ENCODE data around the gene PLAC1. TPM values are rescaled to one million over a fixed set of nuclear protein-coding genes. Genes with fewer than 3 reads are reported as not detected.

PLAC1 gene
- total and polyA plus RNA-seq, 2 of the 13 experiments (the other 11 are each of a cell fraction or from before 2014, with no cell fraction given), result 0.40 to 2.7 TPM

DNA sequence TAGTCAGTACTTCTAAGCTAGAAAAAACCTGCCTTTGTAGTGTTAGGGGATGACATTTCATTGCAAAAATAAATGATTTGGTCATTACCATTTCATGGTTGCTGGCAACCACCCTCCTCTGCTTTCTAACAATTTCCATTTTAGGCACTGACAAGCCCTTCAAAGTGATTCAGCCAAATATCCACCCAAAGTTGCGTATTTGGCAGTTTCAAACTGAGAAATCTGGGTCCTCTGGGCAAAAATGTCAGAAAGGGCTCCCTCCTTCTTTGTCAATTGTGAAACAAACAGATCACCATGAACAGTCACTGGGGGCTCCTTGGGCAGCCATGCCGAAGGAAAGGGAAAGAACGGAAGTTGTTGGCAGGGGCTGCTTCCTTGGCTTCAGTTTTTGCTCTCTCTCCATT is 33.0 kb downstream of the PLAC1 start:
- H3K9me3 ChIP-seq (ENCODE audit: low read length), result no peaks in the 10 kb centered on the region
- POLR2A ChIA-PET, result no interaction called here
- H3K4me2 ChIP-seq (ENCODE audit: low read depth, low read length), result no peak overlapping the region
- FAIRE-seq (no peak), ATAC-seq (no peak), DNase-seq (ENCODE audit: low spot score) (no peak)
- H3K27ac ChIP-seq (ENCODE audit: extremely low read length, insufficient read depth, low read length), result no peak overlapping the region
- H3K9ac ChIP-seq (ENCODE audit: insufficient read depth, low read depth, low read length), result no peak overlapping the region
- H3K36me3 ChIP-seq (replicated peaks in 1 of 2; ENCODE audit: control insufficient read depth in 1 of 2, insufficient read depth in 2 of 2, low read length in 2 of 2), result no peaks in the 10 kb centered on the region
- no peaks in the 10 kb centered on the region for H3K27me3 ChIP-seq (ENCODE audit: control insufficient read depth in 1 of 2, insufficient read depth in 2 of 2, low read length in 2 of 2)
- no peak overlapping the region for H2AFZ ChIP-seq (ENCODE audit: low read length)
- CTCF ChIA-PET (ENCODE audit: low intra/inter-chr PET ratio, low total read pairs), result no interaction called here
- in situ Hi-C loops (cut with HindIII; ENCODE audit: extremely low pct_ligation_motif_present, low pct_unique_long_range_greater_than_20kb) (no loop called here), intact Hi-C loops (cut with micrococcal nuclease; ENCODE audit: unreplicated experiment) (no loop called here)
- H3K79me2 ChIP-seq (ENCODE audit: insufficient read depth, low read length), result no peaks in the 10 kb centered on the region
- 74% methylated on average over 3 of the region's 3 CpGs for WGBS (ENCODE audit: low lambda C conversion rate)
- BruUV-seq (replicated peaks), result no TSS peak
- no peaks in the 10 kb centered on the region for H4K20me1 ChIP-seq (ENCODE audit: insufficient read depth, low read length)
- H3K4me3 ChIP-seq (replicated peaks in 1 of 3; ENCODE audit: insufficient read depth in 1 of 3, low read depth in 2 of 3, low read length in 3 of 3), result no peak overlapping the region
- H3K4me1 ChIP-seq (ENCODE audit: insufficient read depth, low read length), result no peaks in the 10 kb centered on the region
- TF ChIP-seq ZKSCAN8 (CRISPR knock-in tag; IDR thresholded peaks at IDR 0.05; ENCODE audit: borderline replicate concordance) (no peak), ZNF138 (CRISPR knock-in tag; IDR thresholded peaks at IDR 0.05; ENCODE audit: low read depth) (no peak), ZNF577 (CRISPR knock-in tag; IDR thresholded peaks at IDR 0.05; ENCODE audit: borderline replicate concordance, low read depth) (no peak), ZBED4 (CRISPR knock-in tag; IDR thresholded peaks at IDR 0.05; ENCODE audit: borderline replicate concordance) (no peak), FOXP4 (CRISPR knock-in tag; IDR thresholded peaks at IDR 0.05) (no peak), NFIB (CRISPR knock-in tag; IDR thresholded peaks at IDR 0.05; ENCODE audit: borderline replicate concordance) (no peak), ZNF782 (CRISPR knock-in tag; IDR thresholded peaks at IDR 0.05; ENCODE audit: borderline replicate concordance) (no peak)
- TF ChIP-seq, protein P1, sequence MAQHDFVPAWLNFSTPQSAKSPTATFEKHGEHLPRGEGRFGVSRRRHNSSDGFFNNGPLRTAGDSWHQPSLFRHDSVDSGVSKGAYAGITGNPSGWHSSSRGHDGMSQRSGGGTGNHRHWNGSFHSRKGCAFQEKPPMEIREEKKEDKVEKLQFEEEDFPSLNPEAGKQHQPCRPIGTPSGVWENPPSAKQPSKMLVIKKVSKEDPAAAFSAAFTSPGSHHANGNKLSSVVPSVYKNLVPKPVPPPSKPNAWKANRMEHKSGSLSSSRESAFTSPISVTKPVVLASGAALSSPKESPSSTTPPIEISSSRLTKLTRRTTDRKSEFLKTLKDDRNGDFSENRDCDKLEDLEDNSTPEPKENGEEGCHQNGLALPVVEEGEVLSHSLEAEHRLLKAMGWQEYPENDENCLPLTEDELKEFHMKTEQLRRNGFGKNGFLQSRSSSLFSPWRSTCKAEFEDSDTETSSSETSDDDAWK (CRISPR knock-in tag; IDR thresholded peaks at IDR 0.05), result no peak
- TF ChIP-seq, protein P2, sequence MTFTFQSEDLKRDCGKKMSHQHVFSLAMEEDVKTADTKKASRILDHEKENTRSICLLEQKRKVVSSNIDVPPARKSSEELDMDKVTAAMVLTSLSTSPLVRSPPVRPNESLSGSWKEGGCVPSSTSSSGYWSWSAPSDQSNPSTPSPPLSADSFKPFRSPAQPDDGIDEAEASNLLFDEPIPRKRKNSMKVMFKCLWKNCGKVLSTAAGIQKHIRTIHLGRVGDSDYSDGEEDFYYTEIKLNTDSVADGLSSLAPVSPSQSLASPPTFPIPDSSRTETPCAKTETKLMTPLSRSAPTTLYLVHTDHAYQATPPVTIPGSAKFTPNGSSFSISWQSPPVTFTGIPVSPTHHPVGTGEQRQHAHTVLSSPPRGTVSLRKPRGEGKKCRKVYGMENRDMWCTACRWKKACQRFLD (CRISPR knock-in tag; IDR thresholded peaks at IDR 0.05; ENCODE audit: borderline replicate concordance), result no peak
- TF ChIP-seq, protein P3, sequence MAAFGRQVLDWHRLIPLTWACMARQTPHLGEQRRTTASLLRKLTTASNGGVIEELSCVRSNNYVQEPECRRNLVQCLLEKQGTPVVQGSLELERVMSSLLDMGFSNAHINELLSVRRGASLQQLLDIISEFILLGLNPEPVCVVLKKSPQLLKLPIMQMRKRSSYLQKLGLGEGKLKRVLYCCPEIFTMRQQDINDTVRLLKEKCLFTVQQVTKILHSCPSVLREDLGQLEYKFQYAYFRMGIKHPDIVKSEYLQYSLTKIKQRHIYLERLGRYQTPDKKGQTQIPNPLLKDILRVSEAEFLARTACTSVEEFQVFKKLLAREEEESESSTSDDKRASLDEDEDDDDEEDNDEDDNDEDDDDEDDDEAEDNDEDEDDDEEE (CRISPR knock-in tag; IDR thresholded peaks at IDR 0.05), result no peak
- TF ChIP-seq, protein P4, sequence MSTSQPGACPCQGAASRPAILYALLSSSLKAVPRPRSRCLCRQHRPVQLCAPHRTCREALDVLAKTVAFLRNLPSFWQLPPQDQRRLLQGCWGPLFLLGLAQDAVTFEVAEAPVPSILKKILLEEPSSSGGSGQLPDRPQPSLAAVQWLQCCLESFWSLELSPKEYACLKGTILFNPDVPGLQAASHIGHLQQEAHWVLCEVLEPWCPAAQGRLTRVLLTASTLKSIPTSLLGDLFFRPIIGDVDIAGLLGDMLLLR (CRISPR knock-in tag; IDR thresholded peaks at IDR 0.05), result no peak

Measured in HepG2 (cell line).